A549 (cell line): Measurements from ENCODE around the gene GAS2L2.

Experiments
- CTCF ChIP-seq: fragments of >200 bp; sonication (Bioruptor Twin); formaldehyde crosslinking; IDR thresholded peaks from 3 replicates; pipeline ENCODE4 v1.5.1; 2016
- ELK1 ChIP-seq: fragments of 150-350 bp; IDR thresholded peaks from 2 replicates; pipeline ENCODE4 v1.6.1; 2014; ENCODE audit warnings: low read depth, mild to moderate bottlenecking, low read length
- EP300 ChIP-seq, 2 experiments: fragments of >200 bp; sonication (Bioruptor Twin); formaldehyde crosslinking; IDR thresholded peaks; 2 replicates in 1 of 2; 3 replicates in 1 of 2; pipeline ENCODE4 v1.6.1; 2016 to 2017

- TF ChIP-seq CTCF (no peak), EP300 (IDR thresholded peaks at IDR 0.05) (no peak), ELK1 (no peak)
Observed at GRCh38 chr17:35714988-35715387, 38.1 kb downstream of the GAS2L2 start.
